HG02610 (cell line): ENCODE data around the gene MPV17L.
"Not testable (repeated sequence)": the region's sequence is repeated elsewhere in the genome, so short reads cannot be mapped to it uniquely, and the experiment has no call there.

Experiments used
- ATAC-seq: cut with Tn5 transposase; IDR thresholded peaks from one replicate; pipeline ENCODE4 v1.9.1; 2021; ENCODE audit warnings: mild to moderate bottlenecking, moderate library complexity; ENCODE audit not compliant: unreplicated experiment

Gene MPV17L

GRCh38 chr16:15450624-15451023 lies 55.1 kb downstream of the MPV17L start:
- ATAC-seq = no peak

DNA sequence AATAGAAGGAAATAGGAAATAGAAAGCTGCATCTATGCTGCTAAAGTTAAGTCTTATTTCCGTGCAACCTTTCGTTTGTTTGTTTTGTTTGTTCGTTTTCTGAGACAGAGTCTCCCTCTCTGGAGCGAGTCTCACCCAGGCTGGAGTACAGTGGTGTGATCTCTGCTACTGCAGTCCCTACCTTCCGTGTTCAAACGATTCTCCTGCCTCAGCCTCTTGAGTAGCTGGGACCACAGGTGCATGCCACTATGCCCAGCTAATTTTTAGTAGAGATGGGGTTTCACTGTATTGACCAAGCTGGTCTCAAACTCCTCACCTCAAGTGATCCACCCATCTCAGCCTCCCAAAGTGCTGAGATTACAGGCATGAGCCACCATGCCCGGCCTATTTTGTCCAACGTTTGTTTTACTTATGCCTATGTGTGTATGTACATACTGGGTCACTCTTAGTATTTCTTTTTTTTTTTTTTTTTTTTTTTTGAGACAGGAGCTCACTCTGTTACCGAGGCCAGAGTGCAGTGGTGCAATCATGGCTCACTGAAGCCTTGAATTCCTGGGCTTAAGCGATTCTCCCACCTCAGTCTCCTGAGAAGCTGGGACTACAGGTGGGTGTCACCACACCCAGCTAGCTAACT lies 55.7 kb downstream of the MPV17L start:
- ATAC-seq = no peak

- no peak for ATAC-seq
Observed at GRCh38 chr16:15452246-15452855, 56.8 kb downstream of the MPV17L start.

- not testable (repeated sequence) for ATAC-seq
Observed at GRCh38 chr16:15453296-15453695, 57.7 kb downstream of the MPV17L start.

DNA sequence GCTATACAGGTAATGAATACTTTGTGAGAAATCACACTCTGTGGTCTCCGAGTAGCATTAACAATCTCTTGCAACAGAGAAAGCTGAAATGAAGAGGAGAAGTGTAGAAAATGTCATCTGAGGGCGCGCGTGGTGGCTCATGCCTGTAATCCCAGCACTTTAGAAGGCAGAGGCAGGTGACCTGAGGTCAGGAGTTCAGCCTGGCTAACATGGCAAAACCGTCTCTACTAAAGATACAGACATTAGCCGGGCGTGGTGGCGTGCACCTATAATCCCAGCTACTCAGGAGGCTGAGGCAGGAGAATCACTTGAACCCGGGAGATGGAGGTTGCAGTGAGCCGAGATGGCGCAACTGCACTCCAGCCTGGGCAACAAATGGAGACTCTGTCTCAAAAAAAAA lies 59.4 kb downstream of the MPV17L start:
- not testable (repeated sequence) for ATAC-seq

DNA sequence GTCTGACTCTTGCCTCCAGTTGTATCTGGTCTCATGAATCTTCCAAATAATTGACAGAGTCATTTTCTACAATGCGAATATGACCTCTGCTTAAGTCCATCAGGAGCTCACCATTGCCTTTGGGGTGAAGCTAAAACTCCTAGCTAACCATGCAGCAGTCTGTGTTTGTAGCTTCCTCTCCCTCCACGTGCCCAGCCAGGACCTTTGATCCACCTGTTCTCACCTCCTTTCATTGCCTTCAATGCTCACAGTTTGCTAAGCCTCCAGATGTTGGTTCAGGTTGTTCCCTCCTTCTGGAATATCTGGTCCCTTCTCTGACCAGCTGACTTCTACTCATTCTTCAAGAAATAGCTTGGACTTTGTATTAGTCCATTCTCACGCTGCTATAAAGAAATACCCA lies 61.8 kb downstream of the MPV17L start:
- ATAC-seq = no peak

GRCh38 chr16:15457958-15458357 lies 62.4 kb downstream of the MPV17L start:
- ATAC-seq = no peak

DNA sequence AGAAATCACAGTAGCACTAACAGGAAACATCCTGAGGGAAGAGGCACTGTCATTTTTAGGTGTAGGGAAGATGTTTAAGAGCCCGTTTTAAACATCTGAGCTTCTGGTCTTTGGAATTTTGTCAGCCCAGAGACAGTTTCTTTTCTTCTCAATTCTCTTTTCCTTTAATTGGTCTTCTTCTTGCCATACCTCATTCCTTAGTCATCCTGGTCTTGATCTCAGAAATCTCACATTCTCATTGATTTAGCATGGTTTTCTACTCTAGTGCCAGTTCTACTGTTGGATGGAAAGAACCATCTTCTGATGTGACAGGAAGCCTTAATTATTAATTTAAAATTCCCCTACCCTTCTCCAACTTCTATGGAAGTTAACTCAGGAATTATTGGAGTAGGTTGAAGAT lies 64.2 kb downstream of the MPV17L start:
- ATAC-seq = no peak

- ATAC-seq = no peak
Observed at GRCh38 chr16:15460601-15461000, 65.0 kb downstream of the MPV17L start.

- no peak for ATAC-seq
Observed at GRCh38 chr16:15461376-15461775, 65.8 kb downstream of the MPV17L start.
